ENCODE data around the gene GPC1. TPM values are rescaled to one million over a fixed set of nuclear protein-coding genes. Genes with fewer than 3 reads are reported as not detected.

GPC1 gene
- total and polyA plus RNA-seq, 11 donors = 131 to 316 (median 193) TPM

DNA sequence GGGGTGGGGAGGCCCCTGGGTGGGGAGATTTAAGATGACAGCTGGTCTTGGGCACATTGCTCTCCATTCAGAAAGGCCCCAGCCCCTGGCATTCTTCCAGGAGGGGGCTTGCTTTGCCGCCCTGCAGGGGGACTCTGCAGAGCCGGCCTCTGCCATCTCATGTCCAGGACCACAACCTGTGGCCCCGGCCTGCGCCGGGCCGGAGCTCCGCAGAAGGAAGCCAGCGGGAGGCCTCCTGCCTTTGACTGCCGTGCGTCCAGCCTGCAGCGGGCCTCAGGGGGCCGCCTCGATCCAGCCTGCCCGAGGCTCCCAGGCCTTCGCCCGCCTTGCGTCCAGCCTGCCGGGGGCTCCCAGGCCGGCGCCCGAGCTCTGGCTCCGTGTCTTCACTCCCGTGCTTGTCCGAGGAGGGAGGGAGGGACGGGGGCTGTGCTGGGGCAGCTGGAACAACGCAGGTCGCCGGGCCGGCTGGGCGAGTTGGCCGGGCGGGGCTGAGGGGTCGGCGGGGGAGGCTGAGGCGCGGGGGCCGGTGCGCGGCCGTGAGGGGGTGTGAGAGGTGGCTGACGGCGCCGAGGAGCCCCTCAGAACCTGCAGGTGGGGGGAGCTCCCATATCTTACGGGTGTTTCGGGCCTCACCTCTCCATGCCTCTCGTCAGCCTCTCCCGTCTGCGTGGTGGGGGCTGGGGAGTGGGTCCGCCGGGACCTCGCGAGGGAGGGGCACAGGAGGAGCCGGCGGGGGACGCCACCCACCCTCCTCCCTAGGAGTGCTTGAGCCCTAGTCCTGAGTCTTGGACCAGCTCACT, 20.4 kb downstream of the GPC1 start:
- peak overlapping the region in 5 of 12 donors; percentile 9 to 24 (median 13) for H3K4me3 ChIP-seq
- peaks cover 0 to 47% (median 6%) of the 10 kb centered on the region in 9 donors for H3K27me3 ChIP-seq
- WGBS, 4 donors = 21 to 33% (median 27%) methylated on average over 33 to 55 of the region's 55 CpGs
- no peak for TF ChIP-seq POLR2A (IDR thresholded peaks at IDR 0.05)
- TF ChIP-seq, protein P1, sequence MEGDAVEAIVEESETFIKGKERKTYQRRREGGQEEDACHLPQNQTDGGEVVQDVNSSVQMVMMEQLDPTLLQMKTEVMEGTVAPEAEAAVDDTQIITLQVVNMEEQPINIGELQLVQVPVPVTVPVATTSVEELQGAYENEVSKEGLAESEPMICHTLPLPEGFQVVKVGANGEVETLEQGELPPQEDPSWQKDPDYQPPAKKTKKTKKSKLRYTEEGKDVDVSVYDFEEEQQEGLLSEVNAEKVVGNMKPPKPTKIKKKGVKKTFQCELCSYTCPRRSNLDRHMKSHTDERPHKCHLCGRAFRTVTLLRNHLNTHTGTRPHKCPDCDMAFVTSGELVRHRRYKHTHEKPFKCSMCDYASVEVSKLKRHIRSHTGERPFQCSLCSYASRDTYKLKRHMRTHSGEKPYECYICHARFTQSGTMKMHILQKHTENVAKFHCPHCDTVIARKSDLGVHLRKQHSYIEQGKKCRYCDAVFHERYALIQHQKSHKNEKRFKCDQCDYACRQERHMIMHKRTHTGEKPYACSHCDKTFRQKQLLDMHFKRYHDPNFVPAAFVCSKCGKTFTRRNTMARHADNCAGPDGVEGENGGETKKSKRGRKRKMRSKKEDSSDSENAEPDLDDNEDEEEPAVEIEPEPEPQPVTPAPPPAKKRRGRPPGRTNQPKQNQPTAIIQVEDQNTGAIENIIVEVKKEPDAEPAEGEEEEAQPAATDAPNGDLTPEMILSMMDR (IDR thresholded peaks at IDR 0.05) = no peak
- DNase-seq (peak in 1 of 5 donors; percentile 29), ATAC-seq (no peak)
- H3K9me3 ChIP-seq = no peaks in the 10 kb centered on the region
- no peaks in the 10 kb centered on the region for H3K36me3 ChIP-seq
- peak overlapping the region in 2 of 12 donors; percentile 29 to 60 for H3K27ac ChIP-seq
- intact Hi-C loops (cut with DNase I) = loop anchor here in 1 of 10 donors (5.0 kb wide), 1 partner anchor 111 kb away; the partner anchor contains the start of gene RNPEPL1
- H3K4me1 ChIP-seq = peaks cover 0 to 83% (median 25%) of the 10 kb centered on the region in 12 donors

DNA sequence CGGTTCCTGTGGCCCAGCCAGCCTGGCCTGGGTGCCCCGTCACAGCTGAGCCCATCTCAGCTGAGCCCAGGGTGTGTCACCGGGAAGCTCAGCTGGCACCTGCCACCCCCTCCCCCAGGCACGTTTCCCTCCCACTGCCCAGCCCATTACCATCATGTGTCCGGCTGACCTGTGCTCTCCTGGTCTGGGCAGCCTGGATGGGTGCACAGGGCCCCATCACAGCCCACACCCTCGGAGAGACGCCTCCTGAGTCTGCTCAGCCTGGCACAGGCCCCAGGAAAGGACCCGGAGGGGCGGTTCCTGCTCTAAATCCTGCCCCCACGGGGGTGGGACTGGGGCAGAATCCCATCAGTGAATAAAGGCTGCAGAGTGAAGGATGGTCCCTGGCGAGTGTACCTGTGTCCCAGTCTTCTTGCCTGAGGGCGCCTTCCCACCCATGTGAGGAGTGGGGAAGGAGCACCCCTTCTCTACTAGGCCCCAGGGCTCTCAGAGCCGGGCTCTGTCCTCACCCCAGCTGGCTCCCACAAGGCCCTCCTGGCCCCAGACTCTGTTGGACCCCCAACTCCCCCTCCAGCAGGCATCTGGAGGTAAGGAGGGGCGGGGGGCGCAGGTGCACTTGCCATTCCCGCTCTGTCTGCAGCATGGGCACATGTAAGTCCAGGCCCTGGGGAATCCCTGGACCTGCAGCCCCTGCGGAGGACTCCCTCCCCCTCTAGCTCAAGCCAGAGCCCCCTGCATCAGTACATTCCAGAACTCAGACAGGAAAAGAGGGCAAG, 21.2 kb downstream of the GPC1 start:
- H3K27ac ChIP-seq = peak overlapping the region in 1 of 12 donors; percentile 60
- H3K4me1 ChIP-seq = peaks cover 0 to 76% (median 20%) of the 10 kb centered on the region in 12 donors
- TF ChIP-seq POLR2A (IDR thresholded peaks at IDR 0.05) = no peak
- TF ChIP-seq, protein P1 (IDR thresholded peaks at IDR 0.05) = no peak
- ATAC-seq = no peak
- H3K27me3 ChIP-seq = peaks cover 0 to 40% (median 5%) of the 10 kb centered on the region in 9 donors
- H3K36me3 ChIP-seq = no peaks in the 10 kb centered on the region
- WGBS, 4 donors = 64 to 71% (median 66%) methylated on average over 12 to 17 of the region's 17 CpGs
- no peaks in the 10 kb centered on the region for H3K9me3 ChIP-seq
- intact Hi-C loops (cut with DNase I) = loop anchor here in 1 of 10 donors (5.0 kb wide), 1 partner anchor 111 kb away; the partner anchor contains the start of gene RNPEPL1
- no peak overlapping the region for H3K4me3 ChIP-seq
- DNase-seq = peak in 1 of 5 donors; percentile 37

DNA sequence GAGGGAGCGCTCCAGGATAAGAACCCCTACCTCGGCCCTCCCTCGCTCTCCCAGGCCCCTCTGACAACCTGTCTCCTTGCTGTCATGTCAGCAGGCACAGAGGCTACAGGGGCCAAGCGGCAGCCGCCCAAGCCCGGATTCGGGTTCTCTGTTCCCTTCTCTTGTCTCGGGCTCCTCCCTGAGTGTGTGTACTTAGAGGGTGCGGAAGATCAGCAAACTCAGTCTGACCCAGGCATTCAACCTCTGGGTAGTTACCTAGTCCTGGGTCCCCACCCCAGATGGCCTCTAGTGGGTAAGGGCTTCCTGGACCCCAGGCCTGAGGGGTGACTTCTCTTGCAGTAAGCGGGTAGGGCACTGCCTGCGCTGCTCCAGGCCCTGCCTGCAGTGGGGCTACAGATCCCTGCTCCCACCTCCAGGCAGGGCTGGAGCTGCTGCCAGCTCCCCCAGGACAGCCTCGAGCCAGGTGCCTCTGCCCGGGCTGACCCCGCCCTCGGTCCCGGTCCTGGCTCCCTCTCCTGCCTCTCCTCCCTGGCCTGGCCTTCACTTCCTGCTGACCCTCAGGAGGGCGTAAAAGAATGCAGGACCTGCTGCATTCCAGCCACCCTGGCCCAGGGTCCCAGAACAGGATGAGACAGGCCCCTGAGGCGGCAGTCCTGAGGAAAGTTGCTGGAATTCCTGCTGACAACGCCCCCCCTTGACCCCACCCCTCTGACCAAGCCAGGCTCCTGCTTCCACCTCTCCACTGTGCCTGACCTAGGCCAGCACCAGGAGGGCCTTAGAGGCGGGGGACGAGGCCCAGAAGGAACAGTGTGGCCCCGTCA, 22.0 kb downstream of the GPC1 start:
- ATAC-seq (no peak), DNase-seq (peak in 3 of 5 donors; percentile 15 to 24 (median 23))
- Histone ChIP-seq H3K36me3 (peaks cover 0 to 6% (median 0%) of the 10 kb centered on the region in 9 donors), H3K4me1 (peaks cover 0 to 68% (median 12%) of the 10 kb centered on the region in 12 donors), H3K27ac (peak overlapping the region in 1 of 12 donors; percentile 60), H3K9me3 (no peaks in the 10 kb centered on the region), H3K27me3 (peaks cover 0 to 33% (median 3%) of the 10 kb centered on the region in 9 donors), H3K4me3 (no peak overlapping the region)
- TF ChIP-seq, protein P1 (IDR thresholded peaks at IDR 0.05) = no peak
- TF ChIP-seq POLR2A (IDR thresholded peaks at IDR 0.05) = no peak
- 63 to 76% (median 65%) methylated on average over 22 of the region's 22 CpGs for whole genome bisulfite sequencing, 4 donors
- intact Hi-C loops (cut with DNase I) = loop anchor here in 1 of 10 donors (5.0 kb wide), 1 partner anchor 110 kb away; the partner anchor contains the start of gene RNPEPL1

Measured in heart left ventricle (tissue), 16 donors.